A673 (cell line): ENCODE results near the gene PNLIPRP2.

Experiments
- EZH2 ChIP-seq: fragments of 200-600 bp; sonication (generic); IDR thresholded peaks from 2 replicates; pipeline ENCODE4 v1.6.1; 2017; ENCODE audit warnings: borderline replicate concordance, low read depth, mild to moderate bottlenecking, mixed read lengths, antibody characterized with exemption, low read length; ENCODE audit not compliant: poor library complexity, severe bottlenecking
- TF ChIP-seq, protein P1 (sequence below): fragments of 300-800, 200-600 bp; sonication (generic); conservative IDR thresholded peaks from 2 replicates; pipeline ENCODE4 v1.5.1; 2017; ENCODE audit warnings: low read depth, mild to moderate bottlenecking, antibody characterized with exemption, low read length, moderate library complexity, mixed read lengths

DNA sequence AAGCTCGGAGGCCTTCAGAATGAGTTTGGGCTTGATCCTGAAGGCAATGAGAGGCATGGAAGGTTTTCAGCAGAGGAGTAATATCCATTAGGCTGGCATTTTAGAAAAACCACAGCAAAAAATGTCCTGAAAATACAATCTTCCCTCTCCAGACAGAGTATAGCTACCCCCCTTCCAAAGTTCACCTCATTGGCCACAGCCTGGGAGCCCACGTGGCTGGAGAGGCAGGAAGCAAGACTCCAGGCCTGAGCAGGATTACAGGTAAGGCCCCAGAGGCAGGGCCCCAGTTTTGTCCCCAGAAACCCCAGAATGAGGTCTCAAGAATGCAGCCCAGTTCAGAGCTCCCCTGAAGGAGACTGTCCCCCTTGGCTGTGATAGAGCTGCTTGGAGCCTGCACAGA, 24.7 kb upstream of the PNLIPRP2 start:
- TF ChIP-seq, protein P1, sequence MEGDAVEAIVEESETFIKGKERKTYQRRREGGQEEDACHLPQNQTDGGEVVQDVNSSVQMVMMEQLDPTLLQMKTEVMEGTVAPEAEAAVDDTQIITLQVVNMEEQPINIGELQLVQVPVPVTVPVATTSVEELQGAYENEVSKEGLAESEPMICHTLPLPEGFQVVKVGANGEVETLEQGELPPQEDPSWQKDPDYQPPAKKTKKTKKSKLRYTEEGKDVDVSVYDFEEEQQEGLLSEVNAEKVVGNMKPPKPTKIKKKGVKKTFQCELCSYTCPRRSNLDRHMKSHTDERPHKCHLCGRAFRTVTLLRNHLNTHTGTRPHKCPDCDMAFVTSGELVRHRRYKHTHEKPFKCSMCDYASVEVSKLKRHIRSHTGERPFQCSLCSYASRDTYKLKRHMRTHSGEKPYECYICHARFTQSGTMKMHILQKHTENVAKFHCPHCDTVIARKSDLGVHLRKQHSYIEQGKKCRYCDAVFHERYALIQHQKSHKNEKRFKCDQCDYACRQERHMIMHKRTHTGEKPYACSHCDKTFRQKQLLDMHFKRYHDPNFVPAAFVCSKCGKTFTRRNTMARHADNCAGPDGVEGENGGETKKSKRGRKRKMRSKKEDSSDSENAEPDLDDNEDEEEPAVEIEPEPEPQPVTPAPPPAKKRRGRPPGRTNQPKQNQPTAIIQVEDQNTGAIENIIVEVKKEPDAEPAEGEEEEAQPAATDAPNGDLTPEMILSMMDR: no peak
- no peak for TF ChIP-seq EZH2
